Vagina (tissue), 2 donors: ENCODE results near the gene SULT1A1.

Source experiments
- POLR2A ChIP-seq, 2 donors: fragments of 450-650 bp; IDR thresholded peaks; one replicate each; pipeline ENCODE4 v1.6.1; 2017; ENCODE audit warnings: antibody characterized with exemption in 2 of 2, mild to moderate bottlenecking in 2 of 2, moderate library complexity in 2 of 2
- POLR2AphosphoS5 ChIP-seq, 2 donors: sonication (generic); formaldehyde crosslinking; IDR thresholded peaks; one replicate each; pipeline ENCODE4 v1.9.0; 2017; ENCODE audit warnings: antibody characterized with exemption in 2 of 2, mild to moderate bottlenecking in 2 of 2, low read depth in 1 of 2; ENCODE audit not compliant: insufficient read depth in 1 of 2

DNA sequence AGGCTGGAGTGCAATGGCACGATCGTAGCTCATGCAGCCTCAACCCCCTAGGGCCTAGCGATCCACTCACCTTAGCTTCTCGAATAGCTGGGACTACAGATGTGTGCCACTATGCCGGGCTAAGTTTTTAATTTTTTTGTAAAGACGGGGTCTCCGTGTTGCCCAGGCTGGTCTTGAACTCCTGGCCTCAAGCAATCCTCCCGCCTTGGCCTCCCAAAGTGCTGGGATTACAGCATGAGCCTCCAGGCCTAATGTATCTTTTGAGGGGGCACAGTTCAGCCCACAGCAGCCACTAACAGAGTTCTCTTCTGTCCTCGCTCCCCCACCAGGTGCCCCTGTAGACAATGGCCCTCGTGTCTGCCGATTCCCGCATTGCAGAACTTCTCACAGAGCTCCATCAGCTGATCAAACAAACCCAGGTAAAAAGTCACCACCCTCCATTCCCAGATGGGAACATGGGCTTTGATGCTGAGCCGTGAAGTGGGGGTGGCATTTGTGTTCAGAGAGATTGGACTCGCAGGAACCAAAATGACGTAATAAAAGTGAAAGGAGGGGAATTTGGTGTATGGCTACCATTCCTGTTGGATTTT lies 29.0 kb downstream of the SULT1A1 start:
- TF ChIP-seq POLR2A (IDR thresholded peaks at IDR 0.05) (no peak), POLR2AphosphoS5 (IDR thresholded peaks at IDR 0.05; ENCODE audit: insufficient read depth in 1 of 2, low read depth in 1 of 2) (no peak)
